H1 (cell line): Measurements from ENCODE around the gene KNCN. TPM values are rescaled to one million over a fixed set of nuclear protein-coding genes. Genes with fewer than 3 reads are reported as not detected.

Experiments
- CTCF ChIA-PET: fragments of 300-600 bp; sonication (Branson Sonifier 250); formaldehyde crosslinking; loops from one replicate; lab custom pipeline; 2021; ENCODE audit not compliant: partially characterized antibody; lab: Charles Lee
- POLR2A ChIA-PET: fragments of 300-600 bp; sonication (Branson Sonifier 250); formaldehyde crosslinking; loops from one replicate; lab custom pipeline; 2021; ENCODE audit warnings: inconsistent platforms; ENCODE audit not compliant: partially characterized antibody; lab: Charles Lee
- DNase-seq, 2 experiments: peaks; one replicate each; pipeline versions ENCODE4 v3.0.0 to v3.0.0-alpha.2; 2010 to 2022; ENCODE audit warnings: low spot score in 2 of 2, low read depth in 1 of 2, mixed read lengths in 1 of 2
- FAIRE-seq: peaks from 2 replicates; lab custom pipeline; 2011; peaks lifted over from hg19 to GRCh38; lab: Jason Lieb, UNC
- H2AFZ ChIP-seq: 2 replicates; pipeline ENCODE4 v1.8.1; 2012; ENCODE audit warnings: low read length, inconsistent platforms
- H2AK5ac ChIP-seq: 2 replicates; pipeline ENCODE4 v1.6.1; 2013; ENCODE audit warnings: low read depth, low read length
- H2BK120ac ChIP-seq: replicated peaks from 2 replicates; pipeline ENCODE3; 2013; ENCODE audit warnings: low read depth, low read length, inconsistent platforms
- H2BK12ac ChIP-seq: 2 replicates; pipeline ENCODE4 v1.6.1; 2013; ENCODE audit warnings: low read depth, low read length
- H2BK15ac ChIP-seq: 2 replicates; pipeline ENCODE4 v1.6.1; 2013; ENCODE audit warnings: low read length
- H2BK20ac ChIP-seq: 2 replicates; pipeline ENCODE4 v1.6.1; 2013; ENCODE audit warnings: low read length
- H2BK5ac ChIP-seq: 2 replicates; pipeline ENCODE4 v1.6.1; 2013; ENCODE audit warnings: low read depth, low read length
- H3K14ac ChIP-seq: 2 replicates; pipeline ENCODE4 v1.6.1; 2013; ENCODE audit warnings: inconsistent platforms; ENCODE audit not compliant: insufficient read length
- H3K18ac ChIP-seq: 2 replicates; pipeline ENCODE4 v1.6.1; 2013; ENCODE audit warnings: low read length; ENCODE audit errors: extremely low read depth
- H3K23ac ChIP-seq: 2 replicates; pipeline ENCODE4 v1.6.1; 2013; ENCODE audit warnings: inconsistent platforms; ENCODE audit not compliant: insufficient read length
- H3K23me2 ChIP-seq: 2 replicates; pipeline ENCODE4 v1.6.1; 2013; ENCODE audit warnings: low read depth, low read length
- H3K27ac ChIP-seq: 2 replicates; pipeline ENCODE4 v1.6.1; 2011; ENCODE audit warnings: low read depth, low read length, inconsistent platforms
- H3K27me3 ChIP-seq, 4 experiments: replicated peaks in 1 of 4; 1 replicate in 1 of 4; 2 replicates in 3 of 4; pipeline versions ENCODE4 v1.6.1 to v1.8.1; 2011 to 2013; ENCODE audit warnings: low read length in 3 of 4, mild to moderate bottlenecking in 3 of 4, inconsistent platforms in 2 of 4, mixed read lengths in 2 of 4, moderate library complexity in 1 of 4; ENCODE audit not compliant: control insufficient read depth in 3 of 4, insufficient read depth in 3 of 4; ENCODE audit errors: extremely low read depth in 1 of 4
- H3K36me3 ChIP-seq, 4 experiments: 2 replicates each; pipeline versions ENCODE4 v1.6.1 to v1.8.1; 2011 to 2013; ENCODE audit warnings: mild to moderate bottlenecking in 4 of 4, low read length in 3 of 4, moderate library complexity in 2 of 4, control low read depth in 1 of 4, inconsistent platforms in 1 of 4; ENCODE audit not compliant: insufficient read depth in 4 of 4, control insufficient read depth in 2 of 4
- H3K4ac ChIP-seq: replicated peaks from 2 replicates; pipeline ENCODE3; 2013; ENCODE audit warnings: low read length, low read depth, mixed read lengths, inconsistent platforms; ENCODE audit not compliant: insufficient read length
- H3K4me1 ChIP-seq, 4 experiments: replicated peaks in 1 of 4; 1 replicate in 1 of 4; 2 replicates in 3 of 4; pipeline versions ENCODE4 v1.6.1 to v1.8.1; 2011 to 2013; ENCODE audit warnings: low read length in 3 of 4, inconsistent platforms in 2 of 4, mixed read lengths in 1 of 4; ENCODE audit not compliant: insufficient read depth in 4 of 4, control insufficient read depth in 3 of 4
- H3K4me2 ChIP-seq, 2 experiments: 2 replicates each; pipeline versions ENCODE4 v1.6.1 to v1.8.1; 2011 to 2013; ENCODE audit warnings: low read depth in 2 of 2, low read length in 2 of 2, control low read depth in 1 of 2, inconsistent platforms in 1 of 2, mild to moderate bottlenecking in 1 of 2; ENCODE audit not compliant: insufficient read depth in 1 of 2
- H3K4me3 ChIP-seq, 4 experiments: fragments of 200-600, 300-600 bp in 1 of 4; sonication (generic), shearing (Covaris generic), sonication (Bioruptor Twin) in 1 of 4; 2 replicates each; pipeline versions ENCODE4 v1.5.1 to v1.8.1; 2011 to 2016; ENCODE audit warnings: low read length in 4 of 4, low read depth in 3 of 4, control low read depth in 2 of 4, inconsistent platforms in 2 of 4, mild to moderate bottlenecking in 2 of 4, mixed read lengths in 1 of 4, moderate library complexity in 1 of 4; ENCODE audit not compliant: insufficient read depth in 2 of 4; ENCODE audit errors: extremely low read depth in 1 of 4
- H3K56ac ChIP-seq: replicated peaks from 2 replicates; pipeline ENCODE3; 2013; ENCODE audit warnings: low read depth, mild to moderate bottlenecking, mixed read lengths, low read length, inconsistent platforms; ENCODE audit not compliant: insufficient read length
- H3K79me1 ChIP-seq: 2 replicates; pipeline ENCODE4 v1.6.1; 2013; ENCODE audit warnings: low read depth, low read length, control low read depth
- H3K79me2 ChIP-seq, 2 experiments: 2 replicates each; pipeline versions ENCODE4 v1.6.1 to v1.8.1; 2012 to 2013; ENCODE audit warnings: low read length in 2 of 2, mild to moderate bottlenecking in 2 of 2, inconsistent platforms in 1 of 2; ENCODE audit not compliant: insufficient read depth in 2 of 2, control insufficient read depth in 1 of 2
- H3K9ac ChIP-seq, 4 experiments: replicated peaks in 1 of 4; 1 replicate in 1 of 4; 2 replicates in 3 of 4; pipeline versions ENCODE4 v1.6.1 to v1.8.1; 2011 to 2013; ENCODE audit warnings: low read depth in 3 of 4, low read length in 3 of 4, control low read depth in 2 of 4, mild to moderate bottlenecking in 2 of 4, moderate library complexity in 2 of 4, inconsistent platforms in 1 of 4; ENCODE audit errors: extremely low read depth in 1 of 4
- H3K9me3 ChIP-seq, 2 experiments: 2 replicates each; pipeline versions ENCODE4 v1.6.1 to v1.8.1; 2012 to 2013; ENCODE audit warnings: mild to moderate bottlenecking in 2 of 2, moderate library complexity in 2 of 2, control low read depth in 1 of 2, inconsistent platforms in 1 of 2, low read depth in 1 of 2, low read length in 1 of 2, mixed read lengths in 1 of 2; ENCODE audit not compliant: insufficient read depth in 2 of 2
- H4K20me1 ChIP-seq, 2 experiments: replicated peaks in 1 of 2; 2 replicates each; pipeline versions ENCODE3 to v1.8.1; 2011 to 2013; ENCODE audit warnings: inconsistent platforms in 2 of 2, low read length in 2 of 2, mild to moderate bottlenecking in 1 of 2; ENCODE audit not compliant: insufficient read depth in 2 of 2, control insufficient read depth in 1 of 2
- H4K5ac ChIP-seq: 2 replicates; pipeline ENCODE4 v1.6.1; 2013; ENCODE audit warnings: low read length, low read depth, mixed read lengths, inconsistent platforms; ENCODE audit not compliant: insufficient read length
- H4K8ac ChIP-seq: 2 replicates; pipeline ENCODE4 v1.8.0; 2013; ENCODE audit warnings: mild to moderate bottlenecking, moderate library complexity, low read length, inconsistent platforms; ENCODE audit not compliant: insufficient read depth; ENCODE audit errors: extremely low read depth
- H4K91ac ChIP-seq: replicated peaks from 2 replicates; pipeline ENCODE3; 2013; ENCODE audit warnings: low read length, mixed read lengths, inconsistent platforms; ENCODE audit not compliant: insufficient read length
- ASH2L ChIP-seq: fragments of 200-600, 300-600 bp; sonication (generic); IDR thresholded peaks from one replicate; pipeline ENCODE4 v1.7.1; 2017; ENCODE audit warnings: low read length
- BCL11A ChIP-seq, 2 experiments: IDR thresholded peaks; one replicate each; pipeline ENCODE4 v1.6.1; 2011; ENCODE audit warnings: low read depth in 2 of 2, low read length in 2 of 2, mild to moderate bottlenecking in 2 of 2
- EP300 ChIP-seq, 2 experiments: IDR thresholded peaks; 1 replicate in 1 of 2; 2 replicates in 1 of 2; pipeline ENCODE4 v1.6.1; 2011 to 2012; ENCODE audit warnings: low read depth in 2 of 2, low read length in 2 of 2, mild to moderate bottlenecking in 2 of 2, borderline replicate concordance in 1 of 2, inconsistent platforms in 1 of 2, moderate library complexity in 1 of 2
- HDAC6 ChIP-seq: IDR thresholded peaks from one replicate; pipeline ENCODE4 v1.7.1; 2012; ENCODE audit warnings: low read depth, mild to moderate bottlenecking, inconsistent platforms, low read length, moderate library complexity
- MAFK ChIP-seq: IDR thresholded peaks from 2 replicates; pipeline ENCODE4 v1.6.1; 2012; ENCODE audit warnings: low read depth, mild to moderate bottlenecking, improper control_type of control experiment, low read length
- PHF8 ChIP-seq: fragments of 200-600 bp; sonication (generic); conservative IDR thresholded peaks from 2 replicates; pipeline ENCODE4 v1.7.1; 2012; ENCODE audit warnings: low read depth, mild to moderate bottlenecking, inconsistent platforms, low read length, moderate library complexity
- POLR2AphosphoS5 ChIP-seq: IDR thresholded peaks from 2 replicates; pipeline ENCODE4 v1.6.1; 2011; ENCODE audit warnings: low read depth, low read length
- RAD21 ChIP-seq, 2 experiments: IDR thresholded peaks in 1 of 2; conservative IDR thresholded peaks in 1 of 2; 2 replicates each; pipeline ENCODE4 v1.6.1; 2011; ENCODE audit warnings: low read depth in 2 of 2, low read length in 2 of 2, improper control_type of control experiment in 1 of 2, inconsistent platforms in 1 of 2, mild to moderate bottlenecking in 1 of 2, moderate library complexity in 1 of 2
- WGBS, 2 experiments: shearing (Covaris generic) in 1 of 2; methylation state at CpG; one replicate each; pipeline versions ENCODE4 v1.1.6 to v1.1.7; 2013 to 2015; ENCODE audit warnings: low lambda C conversion rate in 2 of 2, mixed read lengths in 2 of 2, inconsistent platforms in 1 of 2, low coverage in 1 of 2, missing lambda C conversion rate in 1 of 2; ENCODE audit not compliant: insufficient replicate concordance in 2 of 2, insufficient coverage in 1 of 2, insufficient read length in 1 of 2; ENCODE audit errors: extremely low coverage in 1 of 2, missing lambda C conversion rate in 1 of 2; 5-methylcytosine and 5-hydroxymethylcytosine counted together
- polyA plus RNA-seq, 7 experiments: library from polyadenylated mRNA; depleted of rRNA in 3 of 7; stranded (reverse) in 5 of 7; unstranded in 2 of 7; fragments of >200 nt in 5 of 7; fragments of 200-250 nt in 2 of 7; gene quantifications; 1 replicate in 5 of 7; 2 replicates in 1 of 7; 4 replicates in 1 of 7; pipeline versions ENCODE4 v1.2.1 to v1.2.3, GENCODE V29; 2011 to 2013; ENCODE audit warnings: missing spikeins in 2 of 7, mixed read lengths in 2 of 7
- total RNA-seq: library from RNA; stranded (reverse); fragmentation: NEBNext Ultra II Directional; extraction: Animal tissue kit (Norgen Biotek cat#: 25700); gene quantifications from 2 replicates; pipeline ENCODE4 v1.2.1, GENCODE V29; 2021
- TF ChIP-seq, protein P1 (sequence below): IDR thresholded peaks from 2 replicates; pipeline ENCODE4 v1.6.1; 2011; ENCODE audit warnings: low read depth, mild to moderate bottlenecking, low read length; ENCODE audit not compliant: insufficient read depth

Gene KNCN
- total and polyA plus RNA-seq, 2 of the 8 experiments (the other 6 are each of a cell fraction or from before 2014, with no cell fraction given), result not detected

DNA sequence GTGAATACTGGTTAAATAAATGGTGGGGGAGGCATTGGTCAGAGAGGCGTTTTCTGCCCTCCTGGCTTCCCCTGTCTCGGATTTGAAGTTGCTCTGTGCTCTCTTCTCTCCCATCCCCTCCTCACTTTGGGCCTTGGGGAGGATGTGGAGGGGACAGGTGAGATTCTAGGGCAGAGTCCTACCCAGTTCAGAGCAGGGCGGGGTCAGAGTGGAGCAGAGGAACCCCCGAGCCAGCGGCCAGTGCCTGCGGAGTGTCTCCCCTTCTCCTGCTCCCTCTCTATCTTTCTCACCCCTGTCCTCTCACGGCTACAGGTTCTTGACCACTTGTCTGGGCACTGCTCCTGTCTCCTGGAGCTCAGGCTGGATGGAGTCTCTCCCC lies 8.1 kb downstream of the KNCN start:
- Histone ChIP-seq H4K20me1 (peaks cover 0 to 2% of the 10 kb centered on the region in 2 experiments), H3K56ac (no peak overlapping the region), H3K9ac (no peak overlapping the region), H3K4me3 (peak overlapping the region; percentile 37 to 62 (median 48); a peak in 7 of 8 replicates), H2BK15ac (no peak overlapping the region), H4K8ac (no peak overlapping the region), H2BK20ac (no peak overlapping the region), H3K27ac (no peak overlapping the region), H2AK5ac (no peak overlapping the region), H3K4ac (no peak overlapping the region), H3K4me2 (peak overlapping the region; percentile 75 to 76), H3K4me1 (peaks cover 0 to 16% (median 8%) of the 10 kb centered on the region in 4 experiments; a peak in 6 of 7 replicates), H3K79me1 (no peaks in the 10 kb centered on the region), H3K14ac (no peak overlapping the region), H3K18ac (peak overlapping the region; percentile 48), H3K9me3 (no peaks in the 10 kb centered on the region), H2BK120ac (no peak overlapping the region), H3K23me2 (peaks cover 12% of the 10 kb centered on the region), H2BK5ac (no peak overlapping the region; the same call in 1 of the 2 replicates), H3K36me3 (no peaks in the 10 kb centered on the region), H3K27me3 (peaks cover 31 to 75% (median 60%) of the 10 kb centered on the region in 4 experiments), H2AFZ (0 out of 2 replicates have a peak overlapping the region, but pooled peaks have one; percentile 36), H4K91ac (no peak overlapping the region), H3K79me2 (no peaks in the 10 kb centered on the region), H4K5ac (no peak overlapping the region), H2BK12ac (0 out of 2 replicates have a peak overlapping the region, but pooled peaks have one; percentile 9), H3K23ac (no peak overlapping the region)
- ChIA-PET POLR2A (interaction anchor here (0.6 to 2.1 kb wide), 3 partner anchors 8 to 405 kb away, joined by 3 to 7 read pairs (median 3); a partner anchor contains a TSS), CTCF (interaction anchor here (0.6 to 25.0 kb wide), 5 partner anchors 12 to 161 kb away, joined by 3 to 1068 read pairs (median 160); partner anchors contain the start of gene DMBX1)
- WGBS, 2 experiments, result 17% methylated on average over 7 of the region's 7 CpGs; no CpG with 5 or more reads in 1 of the 2 experiments
- no peak for FAIRE-seq
- DNase-seq, result no peak
- no peak for TF ChIP-seq RAD21 (IDR thresholded peaks at IDR 0.05 in 1 of 2, conservative IDR thresholded peaks at IDR 0.05 in 1 of 2; ENCODE audit: low read depth in 2 of 2, low read length in 2 of 2)
- TF ChIP-seq PHF8, result no peak
- no peak for TF ChIP-seq EP300 (IDR thresholded peaks at IDR 0.05; ENCODE audit: borderline replicate concordance in 1 of 2, low read depth in 2 of 2, low read length in 2 of 2)
- TF ChIP-seq HDAC6, result no peak
- TF ChIP-seq, protein P1, sequence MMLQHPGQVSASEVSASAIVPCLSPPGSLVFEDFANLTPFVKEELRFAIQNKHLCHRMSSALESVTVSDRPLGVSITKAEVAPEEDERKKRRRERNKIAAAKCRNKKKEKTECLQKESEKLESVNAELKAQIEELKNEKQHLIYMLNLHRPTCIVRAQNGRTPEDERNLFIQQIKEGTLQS, result no peak
- TF ChIP-seq BCL11A (IDR thresholded peaks at IDR 0.05; ENCODE audit: low read depth in 2 of 2, low read length in 2 of 2), result no peak
- TF ChIP-seq POLR2AphosphoS5, result no peak
- TF ChIP-seq ASH2L, result no peak
- no peak for TF ChIP-seq MAFK
